ENCODE data around the gene FAIM.

The FAIM gene

GRCh38 chr3:138681463-138682220, 73.1 kb downstream of the FAIM start:
- DNase-seq, result no peak

- DNase-seq, result no peak
Measured at GRCh38 chr3:138682648-138683047, 74.1 kb downstream of the FAIM start.

Measured in suppressor macrophage treated with lipopolysaccharide for 4 hours (primary cell).